Measurements from ENCODE around the gene STAT5B.

GRCh38 chr17:42279776-42280630 lies 3.8 kb upstream of the STAT5B start:
- TF ChIP-seq CTCF (IDR thresholded peaks at IDR 0.05; ENCODE audit: insufficient read depth, low read depth, low read length) = no peak
- TF ChIP-seq EZH2 (IDR thresholded peaks at IDR 0.05; ENCODE audit: insufficient read depth, low read length) = no peak

Measured in astrocyte (in vitro differentiated cells and primary cell).